HCT116 (cell line): ENCODE measurements around the gene ANGPT4. TPM values are rescaled to one million over a fixed set of nuclear protein-coding genes. Genes with fewer than 3 reads are reported as not detected.

Experiments
- ATAC-seq: fragments of 200-7000 bp; cut with Tn5 transposase; 2 replicates; pipeline ENCODE4 v1.9.1; 2020; ENCODE audit warnings: mild to moderate bottlenecking, moderate library complexity
- BruUV-seq: library from RNA; stranded (reverse); fragments of 400-500 nt; replicated peaks from 2 replicates; lab custom pipeline; 2021; lab: Mats Ljungman, UMichigan
- CTCF ChIA-PET: fragments of 300-600 bp; sonication (Branson Sonifier 250); formaldehyde crosslinking; loops from one replicate; lab custom pipeline; 2021; ENCODE audit warnings: antibody characterized with exemption; lab: Charles Lee
- POLR2A ChIA-PET: fragments of 300-600, 350-600 bp; sonication (Branson Sonifier 250); formaldehyde crosslinking; loops from one replicate; lab custom pipeline; 2021; ENCODE audit warnings: antibody characterized with exemption; lab: Charles Lee
- RAD21 ChIA-PET, 2 experiments: fragments of 300-600 bp; sonication (Branson Sonifier 250); formaldehyde crosslinking; loops; one replicate each; lab custom pipeline; 2023; ENCODE audit warnings: low total read pairs in 2 of 2; ENCODE audit not compliant: uncharacterized antibody in 2 of 2, unreplicated experiment in 2 of 2, low non-redundant PET in 1 of 2; lab: Charles Lee
- DNase-seq: peaks from one replicate; pipeline ENCODE4 v3.0.0-alpha.2; 2010; ENCODE audit warnings: low read depth, low spot score
- H2AFZ ChIP-seq: fragments of 200-600 bp; shearing (Covaris generic), sonication (generic); 2 replicates; pipeline ENCODE4 v1.6.1; 2017; ENCODE audit warnings: low read depth, mixed run types, mixed read lengths, antibody characterized with exemption, low read length; ENCODE audit not compliant: poor library complexity, severe bottlenecking
- H3K27ac ChIP-seq: 2 replicates; pipeline ENCODE4 v1.5.1; 2012; ENCODE audit warnings: low read depth, low read length
- H3K27me3 ChIP-seq: fragments of 200-600 bp; sonication (generic); 2 replicates; pipeline ENCODE4 v1.6.1; 2016; ENCODE audit warnings: mixed run types, low read length, mixed read lengths; ENCODE audit not compliant: insufficient read depth
- H3K36me3 ChIP-seq, 2 experiments: fragments of 200-500 bp in 1 of 2; fragments of 200-600 bp in 1 of 2; sonication (Bioruptor generic) in 1 of 2; sonication (generic) in 1 of 2; 2 replicates each; pipeline versions ENCODE4 v1.5.1 to v1.6.1; 2014 to 2016; ENCODE audit warnings: low read length in 2 of 2, inconsistent platforms in 1 of 2, mixed read lengths in 1 of 2, mixed run types in 1 of 2; ENCODE audit not compliant: insufficient read depth in 2 of 2, control insufficient read depth in 1 of 2
- H3K4me1 ChIP-seq, 2 experiments: fragments of 200-600 bp in 1 of 2; sonication (generic) in 1 of 2; 2 replicates each; pipeline versions ENCODE4 v1.5.1 to v1.6.1; 2012 to 2017; ENCODE audit warnings: low read length in 2 of 2, inconsistent platforms in 1 of 2, mild to moderate bottlenecking in 1 of 2, mixed read lengths in 1 of 2, mixed run types in 1 of 2, moderate library complexity in 1 of 2; ENCODE audit not compliant: insufficient read depth in 2 of 2, control insufficient read depth in 1 of 2
- H3K4me2 ChIP-seq: fragments of 200-600 bp; sonication (generic); 2 replicates; pipeline ENCODE4 v1.6.1; 2017; ENCODE audit warnings: mixed run types, low read length, mixed read lengths
- H3K4me3 ChIP-seq, 2 experiments: fragments of 200-600 bp in 1 of 2; sonication (generic) in 1 of 2; replicated peaks in 1 of 2; 2 replicates each; pipeline ENCODE4 v1.5.1; 2011 to 2016; ENCODE audit warnings: low read length in 2 of 2, control low read depth in 1 of 2, low read depth in 1 of 2, mild to moderate bottlenecking in 1 of 2, mixed read lengths in 1 of 2, mixed run types in 1 of 2
- H3K79me2 ChIP-seq: fragments of 200-600 bp; sonication (generic); 2 replicates; pipeline ENCODE4 v1.6.1; 2017; ENCODE audit warnings: mild to moderate bottlenecking, mixed run types, low read length, moderate library complexity, mixed read lengths; ENCODE audit not compliant: insufficient read depth
- H3K9ac ChIP-seq: fragments of 200-600 bp; sonication (generic); 2 replicates; pipeline ENCODE4 v1.6.1; 2016; ENCODE audit warnings: low read length, mixed read lengths
- H3K9me2 ChIP-seq: fragments of 200-600 bp; sonication (generic), shearing (Covaris generic); 2 replicates; pipeline ENCODE4 v1.6.1; 2017; ENCODE audit warnings: mixed run types, mild to moderate bottlenecking, moderate library complexity; ENCODE audit not compliant: insufficient read depth
- H3K9me3 ChIP-seq, 2 experiments: fragments of 200-500 bp in 1 of 2; fragments of 200-600 bp in 1 of 2; sonication (Bioruptor generic) in 1 of 2; sonication (generic) in 1 of 2; 2 replicates each; pipeline ENCODE4 v1.6.1; 2014 to 2017; ENCODE audit warnings: low read length in 2 of 2, mixed read lengths in 2 of 2, inconsistent platforms in 1 of 2, low read depth in 1 of 2, mild to moderate bottlenecking in 1 of 2, mixed run types in 1 of 2, moderate library complexity in 1 of 2; ENCODE audit not compliant: control insufficient read depth in 1 of 2, insufficient read depth in 1 of 2
- H4K20me1 ChIP-seq: fragments of 200-600 bp; sonication (generic), shearing (Covaris generic); 2 replicates; pipeline ENCODE4 v1.6.1; 2017; ENCODE audit warnings: mixed run types, mild to moderate bottlenecking, moderate library complexity; ENCODE audit not compliant: insufficient read depth
- CBX3 ChIP-seq: IDR thresholded peaks from 2 replicates; pipeline ENCODE4 v1.6.1; 2012; ENCODE audit warnings: low read depth
- CEBPB ChIP-seq: IDR thresholded peaks from 2 replicates; pipeline ENCODE4 v1.6.1; 2012; ENCODE audit warnings: low read depth
- EGR1 ChIP-seq: IDR thresholded peaks from 2 replicates; pipeline ENCODE4 v1.6.1; 2012; ENCODE audit warnings: low read depth
- ELF1 ChIP-seq: IDR thresholded peaks from 2 replicates; pipeline ENCODE4 v1.6.1; 2012; ENCODE audit warnings: low read depth, borderline replicate concordance
- EZH2 ChIP-seq: fragments of 200-600 bp; sonication (generic); IDR thresholded peaks from 2 replicates; pipeline ENCODE4 v1.6.1; 2017; ENCODE audit warnings: antibody characterized with exemption, mixed run types
- EZH2phosphoT487 ChIP-seq: fragments of 200-600 bp; IDR thresholded peaks from 2 replicates; pipeline ENCODE4 v1.6.1; 2018; ENCODE audit warnings: antibody characterized with exemption, borderline replicate concordance
- FOSL1 ChIP-seq: IDR thresholded peaks from 2 replicates; pipeline ENCODE4 v1.6.1; 2012; ENCODE audit warnings: low read depth
- JUND ChIP-seq: IDR thresholded peaks from 2 replicates; pipeline ENCODE4 v1.6.1; 2012
- POLR2A ChIP-seq: IDR thresholded peaks from 2 replicates; pipeline ENCODE4 v1.7.0; 2011; ENCODE audit warnings: borderline replicate concordance; ENCODE audit not compliant: insufficient read depth, insufficient read length; ENCODE audit errors: extremely low read depth
- POLR2AphosphoS5 ChIP-seq: IDR thresholded peaks from 2 replicates; pipeline ENCODE4 v1.6.1; 2011; ENCODE audit warnings: mild to moderate bottlenecking, low read depth, low read length, moderate library complexity
- RAD21 ChIP-seq: IDR thresholded peaks from 2 replicates; pipeline ENCODE4 v1.6.1; 2012; ENCODE audit warnings: low read depth, mild to moderate bottlenecking
- SIN3A ChIP-seq: IDR thresholded peaks from 2 replicates; pipeline ENCODE4 v1.6.1; 2012; ENCODE audit warnings: low read depth
- SP1 ChIP-seq: IDR thresholded peaks from 2 replicates; pipeline ENCODE4 v1.6.1; 2012; ENCODE audit warnings: low read depth
- TCF7L2 ChIP-seq: IDR thresholded peaks from 2 replicates; pipeline ENCODE4 v1.7.0; 2011; ENCODE audit warnings: borderline replicate concordance, inconsistent platforms; ENCODE audit not compliant: insufficient read depth, insufficient read length; ENCODE audit errors: extremely low read depth
- YY1 ChIP-seq: IDR thresholded peaks from 2 replicates; pipeline ENCODE4 v1.6.1; 2011; ENCODE audit warnings: low read length, low read depth, moderate library complexity, mild to moderate bottlenecking; ENCODE audit not compliant: insufficient replicate concordance; ENCODE audit errors: extremely low read depth
- ZFX ChIP-seq: fragments of 450-650 bp; IDR thresholded peaks from 2 replicates; pipeline ENCODE4 v1.6.1; 2017
- intact Hi-C: fragments of 100-400 bp; cut with micrococcal nuclease; formaldehyde crosslinking; loops from 2 replicates; pipeline ENCODE4 v1.10.0; 2022
- total RNA-seq: library from RNA; stranded (reverse); gene quantifications from one replicate; pipeline ENCODE4 v1.2.1, GENCODE V29; 2021; ENCODE audit not compliant: unreplicated experiment
- TF ChIP-seq, protein P1 (sequence below): IDR thresholded peaks from 2 replicates; pipeline ENCODE4 v1.6.1; 2012; ENCODE audit warnings: low read depth
- TF ChIP-seq, protein P2 (sequence below), 3 experiments: fragments of 200-600 bp in 1 of 3; sonication (generic) in 1 of 3; IDR thresholded peaks in 2 of 3; conservative IDR thresholded peaks in 1 of 3; 2 replicates each; pipeline ENCODE4 v1.5.1; 2012 to 2017; ENCODE audit warnings: low read depth in 2 of 3, low read length in 2 of 3, antibody characterized with exemption in 1 of 3, borderline replicate concordance in 1 of 3, control low read depth in 1 of 3, mild to moderate bottlenecking in 1 of 3, mixed read lengths in 1 of 3, mixed run types in 1 of 3, moderate library complexity in 1 of 3; ENCODE audit not compliant: insufficient read depth in 1 of 3

ANGPT4 gene
- total RNA-seq, 1 experiment from 2014 or later: not detected

DNA sequence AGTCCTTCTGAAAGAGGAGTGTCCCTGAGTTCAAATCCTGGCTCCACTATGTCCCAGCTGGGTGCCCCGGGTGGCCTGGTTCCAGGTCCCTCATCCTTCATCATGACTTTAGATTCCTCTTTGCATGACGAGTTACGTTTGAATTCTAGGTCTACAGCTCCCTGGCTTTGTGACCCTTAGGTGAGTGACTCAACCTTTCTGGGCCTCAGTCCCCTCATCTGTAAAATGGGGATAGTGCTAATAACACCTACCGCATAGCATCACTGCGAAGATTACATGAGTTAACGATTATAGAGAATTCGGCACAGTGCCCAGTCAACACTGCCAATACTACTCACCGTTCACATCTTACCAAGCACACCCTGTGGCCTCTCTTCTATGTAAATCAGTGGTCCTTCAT is 46.5 kb upstream of the ANGPT4 start:
- Histone ChIP-seq H3K4me1 (peaks cover 0 to 1% of the 10 kb centered on the region in 2 experiments; a peak in 1 of 4 replicates), H3K9me3 (no peaks in the 10 kb centered on the region), H3K27me3 (no peaks in the 10 kb centered on the region), H3K9me2 (no peaks in the 10 kb centered on the region), H4K20me1 (no peaks in the 10 kb centered on the region), H3K4me2 (no peak overlapping the region), H3K27ac (no peak overlapping the region), H3K9ac (no peak overlapping the region), H3K79me2 (no peaks in the 10 kb centered on the region), H2AFZ (no peak overlapping the region), H3K36me3 (no peaks in the 10 kb centered on the region), H3K4me3 (no peak overlapping the region)
- no TSS peak for BruUV-seq
- no peak for TF ChIP-seq EZH2phosphoT487
- no peak for TF ChIP-seq EZH2
- TF ChIP-seq SP1: no peak
- TF ChIP-seq EGR1: no peak
- no peak for TF ChIP-seq SIN3A
- TF ChIP-seq YY1: no peak
- TF ChIP-seq ELF1: no peak
- DNase-seq: no peak
- POLR2A ChIA-PET: no interaction called here
- no peak for ATAC-seq
- intact Hi-C loops: no loop called here
- RAD21 ChIA-PET: no interaction called here
- CTCF ChIA-PET: no interaction called here

DNA sequence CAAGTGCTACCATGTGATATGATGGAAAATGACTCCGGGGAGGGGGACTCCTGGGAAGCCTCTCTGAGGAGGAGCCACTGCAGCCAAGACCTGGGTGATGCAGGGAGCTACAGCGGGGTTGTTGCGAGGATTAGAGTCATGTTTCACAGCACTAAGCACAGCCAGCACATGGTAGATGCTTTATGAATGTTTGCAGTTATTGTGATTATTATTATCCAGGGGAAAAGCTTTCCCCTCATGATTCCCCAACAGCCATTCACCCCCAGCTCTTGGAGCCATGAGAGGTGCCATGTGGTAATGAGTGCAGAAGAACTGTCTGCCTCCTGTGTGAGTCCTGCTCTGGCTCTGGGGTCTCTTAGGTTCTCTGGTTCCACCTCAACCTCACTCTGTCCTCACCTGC is 46.1 kb upstream of the ANGPT4 start:
- ChIA-PET RAD21 (no interaction called here), POLR2A (no interaction called here), CTCF (no interaction called here)
- Histone ChIP-seq H3K27ac (no peak overlapping the region), H4K20me1 (no peaks in the 10 kb centered on the region), H3K4me2 (no peak overlapping the region), H3K4me1 (no peaks in the 10 kb centered on the region), H3K9ac (no peak overlapping the region), H3K9me3 (no peaks in the 10 kb centered on the region), H3K79me2 (no peaks in the 10 kb centered on the region), H3K36me3 (no peaks in the 10 kb centered on the region), H3K9me2 (no peaks in the 10 kb centered on the region), H3K27me3 (no peaks in the 10 kb centered on the region), H2AFZ (no peak overlapping the region), H3K4me3 (no peak overlapping the region)
- intact Hi-C loops: no loop called here
- no TSS peak for BruUV-seq
- DNase-seq: no peak
- no peak for ATAC-seq
- TF ChIP-seq ZFX (no peak), POLR2A (no peak), EGR1 (no peak), CEBPB (no peak), RAD21 (no peak), YY1 (no peak), TCF7L2 (no peak), EZH2 (no peak), ELF1 (no peak), FOSL1 (no peak), JUND (no peak), SP1 (no peak), POLR2AphosphoS5 (no peak), CBX3 (no peak)
- TF ChIP-seq, protein P1, sequence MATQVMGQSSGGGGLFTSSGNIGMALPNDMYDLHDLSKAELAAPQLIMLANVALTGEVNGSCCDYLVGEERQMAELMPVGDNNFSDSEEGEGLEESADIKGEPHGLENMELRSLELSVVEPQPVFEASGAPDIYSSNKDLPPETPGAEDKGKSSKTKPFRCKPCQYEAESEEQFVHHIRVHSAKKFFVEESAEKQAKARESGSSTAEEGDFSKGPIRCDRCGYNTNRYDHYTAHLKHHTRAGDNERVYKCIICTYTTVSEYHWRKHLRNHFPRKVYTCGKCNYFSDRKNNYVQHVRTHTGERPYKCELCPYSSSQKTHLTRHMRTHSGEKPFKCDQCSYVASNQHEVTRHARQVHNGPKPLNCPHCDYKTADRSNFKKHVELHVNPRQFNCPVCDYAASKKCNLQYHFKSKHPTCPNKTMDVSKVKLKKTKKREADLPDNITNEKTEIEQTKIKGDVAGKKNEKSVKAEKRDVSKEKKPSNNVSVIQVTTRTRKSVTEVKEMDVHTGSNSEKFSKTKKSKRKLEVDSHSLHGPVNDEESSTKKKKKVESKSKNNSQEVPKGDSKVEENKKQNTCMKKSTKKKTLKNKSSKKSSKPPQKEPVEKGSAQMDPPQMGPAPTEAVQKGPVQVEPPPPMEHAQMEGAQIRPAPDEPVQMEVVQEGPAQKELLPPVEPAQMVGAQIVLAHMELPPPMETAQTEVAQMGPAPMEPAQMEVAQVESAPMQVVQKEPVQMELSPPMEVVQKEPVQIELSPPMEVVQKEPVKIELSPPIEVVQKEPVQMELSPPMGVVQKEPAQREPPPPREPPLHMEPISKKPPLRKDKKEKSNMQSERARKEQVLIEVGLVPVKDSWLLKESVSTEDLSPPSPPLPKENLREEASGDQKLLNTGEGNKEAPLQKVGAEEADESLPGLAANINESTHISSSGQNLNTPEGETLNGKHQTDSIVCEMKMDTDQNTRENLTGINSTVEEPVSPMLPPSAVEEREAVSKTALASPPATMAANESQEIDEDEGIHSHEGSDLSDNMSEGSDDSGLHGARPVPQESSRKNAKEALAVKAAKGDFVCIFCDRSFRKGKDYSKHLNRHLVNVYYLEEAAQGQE: no peak
- TF ChIP-seq, protein P2, sequence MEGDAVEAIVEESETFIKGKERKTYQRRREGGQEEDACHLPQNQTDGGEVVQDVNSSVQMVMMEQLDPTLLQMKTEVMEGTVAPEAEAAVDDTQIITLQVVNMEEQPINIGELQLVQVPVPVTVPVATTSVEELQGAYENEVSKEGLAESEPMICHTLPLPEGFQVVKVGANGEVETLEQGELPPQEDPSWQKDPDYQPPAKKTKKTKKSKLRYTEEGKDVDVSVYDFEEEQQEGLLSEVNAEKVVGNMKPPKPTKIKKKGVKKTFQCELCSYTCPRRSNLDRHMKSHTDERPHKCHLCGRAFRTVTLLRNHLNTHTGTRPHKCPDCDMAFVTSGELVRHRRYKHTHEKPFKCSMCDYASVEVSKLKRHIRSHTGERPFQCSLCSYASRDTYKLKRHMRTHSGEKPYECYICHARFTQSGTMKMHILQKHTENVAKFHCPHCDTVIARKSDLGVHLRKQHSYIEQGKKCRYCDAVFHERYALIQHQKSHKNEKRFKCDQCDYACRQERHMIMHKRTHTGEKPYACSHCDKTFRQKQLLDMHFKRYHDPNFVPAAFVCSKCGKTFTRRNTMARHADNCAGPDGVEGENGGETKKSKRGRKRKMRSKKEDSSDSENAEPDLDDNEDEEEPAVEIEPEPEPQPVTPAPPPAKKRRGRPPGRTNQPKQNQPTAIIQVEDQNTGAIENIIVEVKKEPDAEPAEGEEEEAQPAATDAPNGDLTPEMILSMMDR (IDR thresholded peaks at IDR 0.05 in 2 of 3, conservative IDR thresholded peaks at IDR 0.05 in 1 of 3; ENCODE audit: borderline replicate concordance in 1 of 3, insufficient read depth in 1 of 3, low read depth in 2 of 3, low read length in 2 of 3): no peak
